ENCODE data around the gene PLK3. TPM values are rescaled to one million over a fixed set of nuclear protein-coding genes. Genes with fewer than 3 reads are reported as not detected.
A peak's percentile ranks its signal among the peaks of the same experiment; 100 is the strongest.

Gene PLK3
- total and polyA plus RNA-seq, 8 donors = 0.58 to 30.4 (median 17.4) TPM

DNA sequence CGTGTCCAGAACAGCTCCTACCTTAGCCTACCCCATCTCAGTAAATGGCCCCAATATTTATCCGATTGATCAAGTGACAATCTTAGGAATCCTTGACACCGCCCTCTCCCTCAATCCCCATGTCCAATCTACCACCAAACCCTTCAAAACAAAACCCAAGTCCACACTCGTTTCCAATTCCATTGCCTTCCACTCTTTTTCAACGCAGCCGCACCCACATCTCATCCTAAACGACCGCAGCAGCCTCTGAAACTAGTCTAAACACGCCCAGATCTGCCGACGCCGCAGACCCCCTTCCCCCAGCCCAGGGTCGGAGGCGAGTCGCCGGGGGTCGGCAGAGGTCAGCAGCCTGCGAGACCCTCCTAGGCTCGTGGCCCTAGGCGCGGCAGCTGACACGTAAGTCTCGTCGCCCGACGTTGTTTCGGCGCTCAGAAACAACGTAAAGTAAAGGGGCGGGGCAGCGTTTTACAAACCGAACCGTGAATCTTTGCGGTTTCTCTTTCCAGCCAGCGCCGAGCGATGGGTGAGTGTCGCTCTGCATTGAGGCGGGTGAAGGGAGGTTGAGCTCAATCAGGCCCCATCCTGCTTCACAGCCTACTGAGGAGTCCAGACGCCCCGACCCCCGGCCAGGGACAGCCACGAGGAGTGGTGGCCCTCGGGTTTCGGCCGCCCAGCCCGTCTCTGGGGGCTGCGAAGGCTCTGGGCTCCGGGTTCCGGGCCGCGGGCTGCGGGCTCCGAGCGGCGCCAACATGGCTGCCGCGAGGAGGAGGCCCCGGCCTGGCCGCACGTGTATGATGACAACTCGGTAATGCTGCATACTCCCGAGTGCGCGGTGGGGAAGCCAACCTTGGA lies 24.9 kb upstream of the PLK3 start, which contains the start of gene RPS8:
RPS8 (plus strand) TSS at position 463 of the 852 bp plus-strand sequence; CDS start at position 520, 57 bp downstream.
- TF ChIP-seq POLR2A (IDR thresholded peaks at IDR 0.05) (peak in 2 of 4 donors; percentile 75 to 93), POLR2AphosphoS5 (IDR thresholded peaks at IDR 0.05) (peak; percentile 98 to 100 (median 99)), EP300 (IDR thresholded peaks at IDR 0.05) (no peak)
- TF ChIP-seq, protein P1, sequence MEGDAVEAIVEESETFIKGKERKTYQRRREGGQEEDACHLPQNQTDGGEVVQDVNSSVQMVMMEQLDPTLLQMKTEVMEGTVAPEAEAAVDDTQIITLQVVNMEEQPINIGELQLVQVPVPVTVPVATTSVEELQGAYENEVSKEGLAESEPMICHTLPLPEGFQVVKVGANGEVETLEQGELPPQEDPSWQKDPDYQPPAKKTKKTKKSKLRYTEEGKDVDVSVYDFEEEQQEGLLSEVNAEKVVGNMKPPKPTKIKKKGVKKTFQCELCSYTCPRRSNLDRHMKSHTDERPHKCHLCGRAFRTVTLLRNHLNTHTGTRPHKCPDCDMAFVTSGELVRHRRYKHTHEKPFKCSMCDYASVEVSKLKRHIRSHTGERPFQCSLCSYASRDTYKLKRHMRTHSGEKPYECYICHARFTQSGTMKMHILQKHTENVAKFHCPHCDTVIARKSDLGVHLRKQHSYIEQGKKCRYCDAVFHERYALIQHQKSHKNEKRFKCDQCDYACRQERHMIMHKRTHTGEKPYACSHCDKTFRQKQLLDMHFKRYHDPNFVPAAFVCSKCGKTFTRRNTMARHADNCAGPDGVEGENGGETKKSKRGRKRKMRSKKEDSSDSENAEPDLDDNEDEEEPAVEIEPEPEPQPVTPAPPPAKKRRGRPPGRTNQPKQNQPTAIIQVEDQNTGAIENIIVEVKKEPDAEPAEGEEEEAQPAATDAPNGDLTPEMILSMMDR (IDR thresholded peaks at IDR 0.05) = peak in 1 of 7 experiments; percentile 10
- Histone ChIP-seq H3K27me3 (no peaks in the 10 kb centered on the region), H3K36me3 (peaks cover 37 to 42% (median 38%) of the 10 kb centered on the region in 4 donors), H3K9me3 (no peaks in the 10 kb centered on the region), H3K27ac (peak within 1 kb of the TSS; percentile 93 to 99 (median 95)), H3K4me1 (peaks cover 20 to 36% (median 31%) of the 10 kb centered on the region in 4 donors), H3K4me3 (peak within 1 kb of the TSS; percentile 66 to 93 (median 82))
- intact Hi-C loops (cut with DNase I; ENCODE audit: low total_unique reads) = no loop called here
- DNase-seq = peak; percentile 94 to 98
- 0 to 1% (median 0%) methylated on average over 47 to 65 of the region's 65 CpGs for WGBS, 5 donors

DNA sequence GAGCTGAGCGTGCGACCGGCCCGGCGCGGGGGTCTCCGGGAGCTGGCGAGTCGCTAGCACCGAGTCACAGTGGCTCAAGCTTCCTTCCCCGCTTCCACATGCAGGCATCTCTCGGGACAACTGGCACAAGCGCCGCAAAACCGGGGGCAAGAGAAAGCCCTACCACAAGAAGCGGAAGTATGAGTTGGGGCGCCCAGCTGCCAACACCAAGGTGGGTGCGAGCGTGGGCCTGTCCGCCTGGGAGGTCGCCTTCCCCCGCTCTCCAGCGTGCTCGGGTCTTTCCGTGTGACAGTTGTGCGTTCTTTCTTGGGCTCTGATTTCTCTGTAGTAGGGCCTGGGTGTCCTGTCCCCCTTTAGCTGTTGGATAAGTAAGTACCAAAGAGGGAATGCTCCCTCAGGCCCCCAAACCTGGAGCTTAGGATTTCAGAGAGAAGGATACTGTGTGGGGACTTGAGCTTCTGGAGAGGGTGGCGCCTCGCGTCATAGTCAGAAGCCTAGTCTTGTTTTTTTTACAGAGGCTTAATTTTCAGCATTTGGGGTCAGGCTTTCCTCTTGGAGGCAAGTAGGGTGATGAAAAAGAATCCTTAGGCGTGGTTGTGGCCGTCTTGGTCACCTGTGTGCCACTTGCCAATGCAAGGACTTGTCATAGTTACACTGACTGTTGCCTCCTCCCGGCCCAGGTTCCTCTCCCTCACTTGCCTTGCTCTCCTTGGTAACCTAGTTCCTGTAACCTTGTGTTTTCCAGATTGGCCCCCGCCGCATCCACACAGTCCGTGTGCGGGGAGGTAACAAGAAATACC lies 24.0 kb upstream of the PLK3 start:
- intact Hi-C loops (cut with DNase I; ENCODE audit: low total_unique reads) = no loop called here
- Histone ChIP-seq H3K27me3 (no peaks in the 10 kb centered on the region), H3K9me3 (no peaks in the 10 kb centered on the region), H3K36me3 (peaks cover 41 to 50% (median 46%) of the 10 kb centered on the region in 4 donors), H3K27ac (peak overlapping the region; percentile 93 to 99 (median 95)), H3K4me1 (peaks cover 20 to 36% (median 31%) of the 10 kb centered on the region in 4 donors), H3K4me3 (peak overlapping the region; percentile 66 to 93 (median 82))
- DNase-seq = peak in 1 of 2 donors; percentile 67
- 3 to 7% (median 4%) methylated on average over 24 to 36 of the region's 36 CpGs for WGBS, 5 donors
- TF ChIP-seq EP300 (IDR thresholded peaks at IDR 0.05) (no peak), POLR2AphosphoS5 (IDR thresholded peaks at IDR 0.05) (no peak), POLR2A (IDR thresholded peaks at IDR 0.05) (no peak)
- TF ChIP-seq, protein P1 (IDR thresholded peaks at IDR 0.05) = no peak

DNA sequence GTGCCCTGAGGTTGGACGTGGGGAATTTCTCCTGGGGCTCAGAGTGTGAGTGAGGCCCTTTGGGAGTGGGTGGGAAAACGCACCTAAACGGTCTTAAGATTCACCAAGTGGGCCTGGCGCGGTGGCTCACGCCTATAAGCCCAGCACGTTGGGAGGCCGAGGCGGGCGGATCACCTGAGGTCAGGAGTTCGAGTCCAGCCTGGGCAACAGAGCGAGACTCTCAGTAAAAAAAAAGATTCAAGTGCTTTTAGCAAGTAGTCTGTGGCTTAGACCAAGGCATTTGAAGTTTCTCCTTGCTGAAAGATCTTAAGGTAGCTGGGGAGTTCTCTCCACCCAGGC lies 23.5 kb upstream of the PLK3 start:
- H3K4me1 ChIP-seq = peaks cover 20 to 36% (median 31%) of the 10 kb centered on the region in 4 donors

More for the DNA sequence above, 23.5 kb upstream of the PLK3 start:
- Histone ChIP-seq H3K4me3 (peak overlapping the region; percentile 66 to 93 (median 82)), H3K36me3 (peaks cover 41 to 56% (median 52%) of the 10 kb centered on the region in 4 donors), H3K27me3 (no peaks in the 10 kb centered on the region), H3K9me3 (no peaks in the 10 kb centered on the region), H3K27ac (peak overlapping the region; percentile 6 to 99 (median 95))
- intact Hi-C loops (cut with DNase I; ENCODE audit: low total_unique reads) = no loop called here
- TF ChIP-seq, protein P1 (IDR thresholded peaks at IDR 0.05) = no peak
- TF ChIP-seq POLR2A (IDR thresholded peaks at IDR 0.05) (no peak), POLR2AphosphoS5 (IDR thresholded peaks at IDR 0.05) (no peak), EP300 (IDR thresholded peaks at IDR 0.05) (no peak)
- no peak for DNase-seq
- WGBS, 5 donors = 25 to 46% (median 37%) methylated on average over 12 of the region's 12 CpGs
